EL (cell line): ENCODE results near the gene IFNA4.

Source experiments
- DNase-seq: peaks from one replicate; pipeline ENCODE4 v3.0.0-alpha.2; 2016

IFNA4 gene

GRCh38 chr9:21165516-21165915 is 21.9 kb downstream of the IFNA4 start:
- DNase-seq = no peak

DNA sequence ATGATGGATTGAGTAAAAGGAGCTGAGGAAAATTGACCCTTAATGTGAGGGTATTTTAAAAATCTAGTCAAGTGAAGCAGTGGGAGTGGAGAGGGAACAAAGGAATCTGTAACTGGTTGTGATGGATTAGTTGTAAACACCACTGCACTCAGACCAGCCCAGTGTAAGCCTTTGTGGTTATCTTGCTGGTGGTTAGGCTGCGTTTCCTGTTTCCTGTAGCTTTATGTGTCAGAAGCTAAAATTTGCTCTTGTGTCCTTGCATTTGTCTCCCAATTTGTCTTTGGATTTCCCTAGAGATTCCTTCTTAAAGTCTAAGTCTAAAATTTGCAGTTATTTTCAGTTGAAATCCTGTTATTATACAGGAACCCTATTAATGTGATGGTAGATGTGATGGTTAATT is 27.2 kb downstream of the IFNA4 start:
- DNase-seq = no peak

DNA sequence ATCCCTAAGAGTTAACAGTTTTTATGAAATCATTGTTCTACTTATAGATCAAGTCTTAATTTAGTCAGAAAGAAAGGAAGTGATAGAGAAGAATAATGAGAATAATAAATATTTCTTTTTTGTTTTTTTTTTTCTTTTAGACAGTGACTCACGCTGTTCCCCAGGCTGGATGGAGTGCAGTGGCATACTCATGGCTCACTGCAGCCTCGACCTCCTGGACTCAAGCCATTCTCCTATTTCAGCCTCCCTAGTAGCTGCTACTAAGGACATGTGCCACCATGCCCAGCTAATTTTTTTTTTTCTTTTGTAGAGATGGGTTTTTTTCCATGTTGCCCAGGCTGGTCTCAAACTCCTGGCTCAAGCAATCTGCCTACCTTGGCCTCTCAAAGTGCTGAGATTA is 31.9 kb downstream of the IFNA4 start:
- DNase-seq = peak; percentile 9

GRCh38 chr9:21154018-21154608 is 33.3 kb downstream of the IFNA4 start:
- DNase-seq = peak; percentile 34

- DNase-seq = peak; percentile 25
These were observed 33.9 kb downstream of the IFNA4 start for GRCh38 chr9:21153336-21154017.

DNA sequence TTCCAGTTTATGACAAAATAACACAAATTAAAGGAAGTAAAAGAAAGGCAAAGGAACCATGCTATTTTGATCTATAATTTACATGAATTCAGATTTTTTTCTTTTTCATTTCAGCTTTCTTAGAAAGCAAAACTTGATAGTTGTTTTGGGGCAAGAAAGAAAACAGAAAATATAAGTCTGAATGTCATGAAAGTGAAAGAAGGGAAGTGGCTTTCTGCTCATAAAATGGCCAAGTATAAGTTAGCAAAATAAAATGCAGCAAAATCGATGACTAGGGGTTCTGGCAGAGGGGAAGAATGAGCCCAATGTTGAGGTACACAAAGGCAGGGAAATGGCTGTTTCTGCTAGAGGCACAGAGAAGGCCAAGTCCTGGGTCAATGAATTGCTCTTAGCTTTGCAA is 42.8 kb downstream of the IFNA4 start:
- DNase-seq = no peak

GRCh38 chr9:21141427-21141882 is 45.9 kb downstream of the IFNA4 start, which contains the start of gene IFNW1:
IFNW1 (minus strand) TSS chr9:21141832; CDS start chr9:21141570, 262 bp downstream.
- DNase-seq = peak; percentile 10

- DNase-seq = no peak
These were observed 50.4 kb downstream of the IFNA4 start for GRCh38 chr9:21137020-21137419.
